ENCODE data around the gene CHD9NB. TPM values are rescaled to one million over a fixed set of nuclear protein-coding genes. Genes with fewer than 3 reads are reported as not detected.
"Not testable (repeated sequence)": the region's sequence is repeated elsewhere in the genome, so short reads cannot be mapped to it uniquely, and the experiment has no call there.

CHD9NB gene
- total and polyA plus RNA-seq, 9 donors: 1.3 to 3.2 (median 1.8) TPM

DNA sequence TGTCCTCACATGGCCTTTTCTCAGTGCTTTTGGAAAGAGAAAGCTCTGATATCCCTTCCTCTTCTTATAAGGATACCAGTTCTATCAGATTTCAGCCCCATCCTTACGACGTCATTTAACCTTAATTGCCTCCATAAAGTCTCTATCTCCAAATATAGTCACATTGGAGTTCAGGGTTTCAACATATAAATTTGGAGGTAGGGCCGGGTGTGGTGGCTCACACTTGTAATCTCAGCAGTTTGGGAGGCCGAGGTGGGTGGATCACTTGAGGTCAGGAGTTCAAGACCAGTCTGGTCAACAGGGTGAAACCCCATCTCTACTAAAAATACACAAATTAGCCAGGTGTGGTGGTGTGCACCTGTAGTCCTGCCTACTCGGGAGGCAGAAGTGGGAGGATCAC lies 5.2 kb downstream of the CHD9NB start:
- H3K4me1 ChIP-seq (ENCODE audit: control insufficient read depth, insufficient read depth, low read length): peaks cover 18% of the 10 kb centered on the region
- not testable (repeated sequence) for H3K27ac ChIP-seq (ENCODE audit: low read length); H3K27me3 ChIP-seq (ENCODE audit: control insufficient read depth, insufficient read depth, low read length); H3K36me3 ChIP-seq (ENCODE audit: control insufficient read depth, insufficient read depth, low read length); H3K9me3 ChIP-seq (replicated peaks; ENCODE audit: control insufficient read depth, low read depth, low read length); H3K4me3 ChIP-seq (ENCODE audit: low read length); DNase-seq
- WGBS (ENCODE audit: insufficient coverage): 67% methylated on average over 1 of the region's 5 CpGs

DNA sequence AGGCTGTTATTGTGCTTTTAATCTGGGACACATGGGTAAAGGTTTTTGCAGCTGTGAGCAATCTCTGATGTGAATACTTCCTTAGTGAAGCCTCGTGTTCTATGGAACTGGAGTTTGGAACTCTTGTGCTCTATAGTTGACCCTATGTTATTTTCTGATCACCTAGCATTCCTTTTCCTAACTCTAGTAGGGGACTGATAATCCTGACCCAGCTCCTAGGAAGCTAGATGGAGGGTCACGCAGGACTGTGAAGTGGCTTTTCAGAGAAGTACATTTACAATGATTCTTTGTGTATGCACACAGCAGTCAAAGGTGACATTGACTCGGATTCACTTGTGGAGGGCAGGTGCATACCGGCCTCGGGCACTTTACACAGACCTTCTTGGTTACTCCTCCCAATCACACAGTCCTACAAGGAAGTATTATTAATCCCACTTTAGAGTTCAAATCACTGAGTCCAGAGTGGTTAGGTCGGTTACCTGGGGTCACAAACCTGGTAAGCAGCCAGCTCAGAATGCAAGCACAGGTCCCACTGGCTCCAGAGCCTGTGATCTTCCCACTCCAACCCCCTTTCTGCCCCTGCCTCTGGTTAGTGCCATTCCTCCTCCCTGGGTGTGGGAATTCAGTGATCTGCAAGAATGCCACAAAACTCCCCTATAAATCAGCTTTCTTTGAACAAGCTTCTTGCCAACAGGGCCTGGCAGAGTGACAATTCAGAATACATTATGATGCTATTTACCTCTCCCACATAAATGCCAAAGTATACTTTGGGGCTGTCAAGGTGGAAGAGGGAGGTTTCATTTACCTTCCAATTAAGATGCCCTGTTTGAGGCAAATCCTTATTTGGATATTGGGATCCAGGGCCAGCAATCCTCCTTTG lies 7.1 kb downstream of the CHD9NB start:
- H3K27ac ChIP-seq (ENCODE audit: low read length): no peak overlapping the region
- no peak overlapping the region for H3K4me3 ChIP-seq (ENCODE audit: low read length)
- no peak for DNase-seq
- peaks cover 36% of the 10 kb centered on the region for H3K4me1 ChIP-seq (ENCODE audit: control insufficient read depth, insufficient read depth, low read length)
- H3K9me3 ChIP-seq (replicated peaks; ENCODE audit: control insufficient read depth, low read depth, low read length): peaks cover 3% of the 10 kb centered on the region
- no peaks in the 10 kb centered on the region for H3K36me3 ChIP-seq (ENCODE audit: control insufficient read depth, insufficient read depth, low read length)
- WGBS (ENCODE audit: insufficient coverage): 66% methylated on average over 4 of the region's 6 CpGs
- no peaks in the 10 kb centered on the region for H3K27me3 ChIP-seq (ENCODE audit: control insufficient read depth, insufficient read depth, low read length)

DNA sequence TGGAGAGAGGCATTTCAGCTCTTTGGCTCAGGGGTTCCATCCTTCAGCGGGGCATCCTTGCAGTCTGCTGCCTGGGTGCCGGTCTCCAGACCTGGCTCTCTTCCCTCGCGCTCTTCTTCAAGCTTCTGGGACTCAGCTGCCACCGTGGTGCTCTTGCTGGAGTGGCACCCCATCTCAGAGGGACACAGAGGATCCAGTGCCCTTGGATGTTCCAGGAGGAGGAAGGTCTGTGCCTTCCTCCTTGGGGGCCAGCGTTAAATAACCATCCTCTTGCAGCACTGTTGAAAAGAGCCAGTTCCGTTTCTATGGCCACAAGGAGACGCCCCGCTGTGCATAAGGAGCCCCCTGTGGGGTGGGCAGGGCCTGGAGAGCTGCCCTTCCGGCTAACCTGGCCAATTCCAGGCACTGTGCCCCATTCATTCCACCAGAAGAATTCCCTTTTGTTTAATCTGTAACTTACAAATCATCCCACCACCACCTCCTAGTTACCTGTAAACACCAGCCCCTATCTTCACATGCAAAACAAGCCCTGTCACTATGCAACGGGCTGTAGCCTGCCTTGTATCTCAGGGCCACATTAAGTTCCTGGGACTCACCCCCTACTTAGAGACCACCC lies 8.6 kb downstream of the CHD9NB start:
- peaks cover 3% of the 10 kb centered on the region for H3K9me3 ChIP-seq (replicated peaks; ENCODE audit: control insufficient read depth, low read depth, low read length)
- peak overlapping the region; percentile 94 for H3K27ac ChIP-seq (ENCODE audit: low read length)
- DNase-seq: peak; percentile 47
- no peaks in the 10 kb centered on the region for H3K36me3 ChIP-seq (ENCODE audit: control insufficient read depth, insufficient read depth, low read length)
- no peaks in the 10 kb centered on the region for H3K27me3 ChIP-seq (ENCODE audit: control insufficient read depth, insufficient read depth, low read length)
- peaks cover 36% of the 10 kb centered on the region for H3K4me1 ChIP-seq (ENCODE audit: control insufficient read depth, insufficient read depth, low read length)
- peak overlapping the region; percentile 27 for H3K4me3 ChIP-seq (ENCODE audit: low read length)
- 26% methylated on average over 7 of the region's 11 CpGs for WGBS (ENCODE audit: insufficient coverage)

DNA sequence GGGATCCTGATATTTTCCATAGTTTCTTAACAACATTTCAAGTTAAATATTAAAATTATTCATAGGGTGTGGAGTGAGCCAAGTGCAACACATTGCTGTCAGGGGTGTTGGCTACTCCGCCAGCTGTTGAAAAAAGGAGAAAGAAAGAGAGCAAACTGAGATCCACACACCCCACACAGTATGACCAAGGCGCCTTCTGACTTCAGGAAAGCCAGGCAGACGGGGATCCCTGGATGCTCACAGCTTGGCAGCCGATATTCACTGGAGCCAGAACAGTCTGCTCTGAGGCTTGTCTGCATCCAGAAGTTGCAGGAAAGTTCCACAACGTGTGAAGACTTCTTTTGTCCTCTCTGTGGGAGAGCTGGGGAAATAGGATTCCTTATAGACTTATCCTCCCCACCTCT lies 9.3 kb downstream of the CHD9NB start:
- Histone ChIP-seq H3K4me1 (ENCODE audit: control insufficient read depth, insufficient read depth, low read length) (peaks cover 36% of the 10 kb centered on the region), H3K27ac (ENCODE audit: low read length) (peak overlapping the region; percentile 94), H3K36me3 (ENCODE audit: control insufficient read depth, insufficient read depth, low read length) (no peaks in the 10 kb centered on the region), H3K27me3 (ENCODE audit: control insufficient read depth, insufficient read depth, low read length) (no peaks in the 10 kb centered on the region), H3K4me3 (ENCODE audit: low read length) (peak overlapping the region; percentile 27), H3K9me3 (replicated peaks; ENCODE audit: control insufficient read depth, low read depth, low read length) (peaks cover 3% of the 10 kb centered on the region)
- DNase-seq: peak; percentile 87
- 7% methylated on average over 3 of the region's 5 CpGs for WGBS (ENCODE audit: insufficient coverage)

DNA sequence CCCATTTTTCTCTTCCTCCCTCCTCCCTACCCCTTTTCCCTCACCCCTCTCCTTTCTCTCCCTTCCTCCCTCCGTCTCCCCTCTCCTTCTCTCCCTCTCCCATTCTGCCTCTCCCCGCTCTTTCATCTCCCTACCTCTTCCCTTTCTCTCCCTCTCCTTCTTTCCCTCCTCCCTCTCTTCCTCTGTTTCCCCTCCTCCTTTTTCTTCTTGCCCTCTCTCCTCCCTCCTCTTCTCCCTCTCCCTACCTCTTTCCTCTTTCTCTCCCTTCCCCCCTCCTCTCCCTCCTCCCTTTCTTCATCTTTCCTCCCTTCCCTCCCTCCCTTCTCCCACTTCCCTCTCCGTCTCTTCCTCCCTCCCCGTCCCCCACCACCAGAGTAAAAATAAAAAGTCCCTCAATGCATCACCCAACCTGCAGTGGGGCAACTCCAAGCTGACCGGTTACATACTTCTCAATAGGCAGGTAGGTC lies 10.4 kb downstream of the CHD9NB start:
- H3K4me3 ChIP-seq (ENCODE audit: low read length): peak overlapping the region; percentile 27
- H3K36me3 ChIP-seq (ENCODE audit: control insufficient read depth, insufficient read depth, low read length): no peaks in the 10 kb centered on the region
- H3K4me1 ChIP-seq (ENCODE audit: control insufficient read depth, insufficient read depth, low read length): peaks cover 36% of the 10 kb centered on the region
- H3K9me3 ChIP-seq (replicated peaks; ENCODE audit: control insufficient read depth, low read depth, low read length): peaks cover 3% of the 10 kb centered on the region
- no peaks in the 10 kb centered on the region for H3K27me3 ChIP-seq (ENCODE audit: control insufficient read depth, insufficient read depth, low read length)
- DNase-seq: peak; percentile 63
- peak overlapping the region; percentile 94 for H3K27ac ChIP-seq (ENCODE audit: low read length)
- WGBS (ENCODE audit: insufficient coverage): 23% methylated on average over 2 of the region's 5 CpGs

DNA sequence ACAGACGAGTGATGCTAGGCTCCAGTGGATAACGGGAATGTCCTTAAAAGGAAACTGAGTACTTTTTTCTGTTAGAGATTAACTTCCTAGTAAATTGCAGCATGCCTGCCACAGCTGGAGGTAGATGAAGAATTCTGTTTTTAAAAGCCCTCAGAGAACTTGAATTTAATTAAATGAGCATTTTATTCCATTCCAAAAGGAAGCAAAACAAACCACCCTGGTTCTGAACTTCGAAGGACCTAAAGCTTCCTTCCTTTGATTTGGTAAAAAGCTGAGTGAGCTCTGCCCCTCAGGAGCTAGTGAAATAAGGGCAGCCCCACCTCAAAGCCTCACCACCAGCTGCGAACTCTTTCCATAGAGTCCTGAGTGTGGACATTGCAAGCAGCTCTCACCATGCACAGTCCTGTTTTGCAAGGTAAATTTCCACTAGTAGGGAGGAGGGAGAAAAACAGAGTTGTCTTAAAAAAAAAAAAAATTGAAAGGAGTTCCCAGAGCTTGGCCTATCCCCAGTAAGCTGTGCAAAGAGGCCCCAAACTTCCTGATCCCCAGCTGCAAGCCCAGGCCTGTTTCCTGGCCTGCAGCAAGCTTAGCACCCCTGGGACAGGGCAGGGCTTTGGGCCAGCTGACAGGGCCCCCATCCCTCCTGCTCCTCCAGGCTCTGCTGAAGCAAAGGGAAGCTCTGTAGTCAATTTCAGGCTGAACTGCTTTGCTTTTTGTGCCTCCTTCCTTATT lies 11.2 kb downstream of the CHD9NB start:
- H3K36me3 ChIP-seq (ENCODE audit: control insufficient read depth, insufficient read depth, low read length): no peaks in the 10 kb centered on the region
- WGBS (ENCODE audit: insufficient coverage): no CpG with 5 or more reads among the region's 4 CpGs
- DNase-seq: peak; percentile 98
- H3K4me3 ChIP-seq (ENCODE audit: low read length): peak overlapping the region; percentile 13
- H3K27ac ChIP-seq (ENCODE audit: low read length): peak overlapping the region; percentile 94
- H3K4me1 ChIP-seq (ENCODE audit: control insufficient read depth, insufficient read depth, low read length): peaks cover 36% of the 10 kb centered on the region
- no peaks in the 10 kb centered on the region for H3K9me3 ChIP-seq (replicated peaks; ENCODE audit: control insufficient read depth, low read depth, low read length)
- H3K27me3 ChIP-seq (ENCODE audit: control insufficient read depth, insufficient read depth, low read length): no peaks in the 10 kb centered on the region

DNA sequence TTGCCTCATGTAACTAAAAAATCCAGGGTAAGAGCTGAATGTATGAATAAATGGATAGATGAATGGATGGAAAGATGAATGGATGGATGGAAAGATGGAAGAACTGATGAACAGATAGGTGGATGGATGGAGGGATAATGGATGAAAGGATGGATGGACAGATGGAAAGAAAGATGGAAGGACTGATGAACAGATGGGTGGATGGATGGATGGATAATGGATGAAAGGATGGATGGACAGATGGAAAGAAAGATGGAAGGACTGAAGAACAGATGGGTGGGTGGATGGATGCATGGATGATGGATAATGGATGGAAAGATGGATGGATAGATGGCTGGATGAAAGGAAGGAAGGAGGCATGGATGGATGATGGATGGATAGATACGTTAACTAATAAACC lies 11.9 kb downstream of the CHD9NB start:
- no peaks in the 10 kb centered on the region for H3K9me3 ChIP-seq (replicated peaks; ENCODE audit: control insufficient read depth, low read depth, low read length)
- H3K4me1 ChIP-seq (ENCODE audit: control insufficient read depth, insufficient read depth, low read length): peaks cover 36% of the 10 kb centered on the region
- no peaks in the 10 kb centered on the region for H3K36me3 ChIP-seq (ENCODE audit: control insufficient read depth, insufficient read depth, low read length)
- WGBS (ENCODE audit: insufficient coverage): no CpG with 5 or more reads among the region's 1 CpG
- H3K27me3 ChIP-seq (ENCODE audit: control insufficient read depth, insufficient read depth, low read length): no peaks in the 10 kb centered on the region
- H3K27ac ChIP-seq (ENCODE audit: low read length): peak overlapping the region; percentile 94
- no peak for DNase-seq
- no peak overlapping the region for H3K4me3 ChIP-seq (ENCODE audit: low read length)

DNA sequence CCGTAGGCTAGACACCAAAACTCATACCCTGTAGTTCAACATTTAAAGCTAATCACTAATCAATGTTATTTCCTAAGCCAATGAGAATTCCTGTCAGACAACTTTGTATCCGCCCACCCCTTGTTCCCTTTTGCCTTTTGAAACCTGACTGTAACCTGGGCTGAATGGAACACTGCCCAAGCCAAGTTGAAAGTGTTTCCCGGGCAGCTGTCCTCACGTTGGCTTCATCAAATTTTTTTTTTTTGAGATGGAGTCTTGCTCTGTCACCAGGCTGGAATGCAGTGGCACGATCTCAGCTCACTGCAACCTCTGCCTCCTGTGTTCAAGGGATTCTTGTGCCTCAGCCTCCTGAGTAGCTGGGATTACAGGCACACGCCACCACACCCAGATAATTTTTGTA lies 16.0 kb downstream of the CHD9NB start:
- not testable (repeated sequence) for H3K27ac ChIP-seq (ENCODE audit: low read length); H3K4me3 ChIP-seq (ENCODE audit: low read length); H3K27me3 ChIP-seq (ENCODE audit: control insufficient read depth, insufficient read depth, low read length); H3K9me3 ChIP-seq (replicated peaks; ENCODE audit: control insufficient read depth, low read depth, low read length); H3K4me1 ChIP-seq (ENCODE audit: control insufficient read depth, insufficient read depth, low read length); H3K36me3 ChIP-seq (ENCODE audit: control insufficient read depth, insufficient read depth, low read length); DNase-seq
- 49% methylated on average over 5 of the region's 6 CpGs for WGBS (ENCODE audit: insufficient coverage)

DNA sequence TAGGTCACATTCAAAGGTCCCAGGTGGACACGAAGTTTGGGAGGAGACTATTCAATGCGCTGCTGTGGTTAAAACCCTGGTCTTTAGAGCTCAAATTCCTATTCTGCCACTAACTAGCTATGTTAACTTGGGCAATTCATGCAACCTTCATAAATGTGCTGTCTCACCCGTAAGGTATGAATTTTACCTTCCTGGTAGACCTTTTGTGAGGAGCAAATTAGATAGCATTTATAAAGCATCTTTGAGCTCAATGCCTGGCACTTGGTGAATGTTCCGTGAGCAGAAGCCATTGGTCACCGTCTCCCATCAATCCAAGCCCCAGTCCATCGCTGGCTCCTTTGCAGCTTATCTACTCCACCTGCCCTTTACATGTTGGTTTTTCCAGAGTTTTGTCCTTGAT lies 16.6 kb downstream of the CHD9NB start:
- Histone ChIP-seq H3K4me1 (ENCODE audit: control insufficient read depth, insufficient read depth, low read length) (peaks cover 3% of the 10 kb centered on the region), H3K27me3 (ENCODE audit: control insufficient read depth, insufficient read depth, low read length) (no peaks in the 10 kb centered on the region), H3K36me3 (ENCODE audit: control insufficient read depth, insufficient read depth, low read length) (no peaks in the 10 kb centered on the region), H3K9me3 (replicated peaks; ENCODE audit: control insufficient read depth, low read depth, low read length) (no peaks in the 10 kb centered on the region), H3K27ac (ENCODE audit: low read length) (no peak overlapping the region), H3K4me3 (ENCODE audit: low read length) (no peak overlapping the region)
- WGBS (ENCODE audit: insufficient coverage): 100% methylated on average over 4 of the region's 6 CpGs
- no peak for DNase-seq

Data from muscle of leg (tissue), 11 donors.